ENCODE results near the gene AOPEP. TPM values are rescaled to one million over a fixed set of nuclear protein-coding genes. Genes with fewer than 3 reads are reported as not detected.

Gene AOPEP
- total RNA-seq, 1 donor from 2014 or later, result 79.7 TPM

DNA sequence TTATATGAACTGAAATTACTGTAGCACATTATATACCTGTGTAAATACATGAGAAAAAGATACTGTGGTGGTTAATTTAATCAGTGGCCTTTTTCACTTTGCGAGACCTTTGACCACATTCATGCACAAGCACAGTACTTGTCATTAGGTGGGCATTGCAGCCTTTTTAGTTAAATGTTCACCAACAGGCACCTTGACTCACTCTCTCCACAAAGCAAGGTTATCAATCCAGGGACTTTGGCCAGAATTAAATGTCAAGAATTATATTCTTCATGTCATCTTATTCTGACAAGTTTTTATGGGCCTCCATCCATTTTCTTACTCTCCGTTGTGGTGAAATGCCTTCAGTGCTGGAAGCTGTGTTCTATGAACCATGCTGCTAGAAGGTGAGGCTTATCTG lies 72.2 kb downstream of the AOPEP start:
- Histone ChIP-seq H3K4me1 (peaks cover 19% of the 10 kb centered on the region), H3K27me3 (no peaks in the 10 kb centered on the region), H3K27ac (no peak overlapping the region), H3K4me3 (no peak overlapping the region), H3K9me3 (no peaks in the 10 kb centered on the region), H3K36me3 (no peaks in the 10 kb centered on the region)
- intact Hi-C loops (cut with DNase I), result no loop called here
- ATAC-seq (no peak), DNase-seq (no peak)
- TF ChIP-seq, protein P1, sequence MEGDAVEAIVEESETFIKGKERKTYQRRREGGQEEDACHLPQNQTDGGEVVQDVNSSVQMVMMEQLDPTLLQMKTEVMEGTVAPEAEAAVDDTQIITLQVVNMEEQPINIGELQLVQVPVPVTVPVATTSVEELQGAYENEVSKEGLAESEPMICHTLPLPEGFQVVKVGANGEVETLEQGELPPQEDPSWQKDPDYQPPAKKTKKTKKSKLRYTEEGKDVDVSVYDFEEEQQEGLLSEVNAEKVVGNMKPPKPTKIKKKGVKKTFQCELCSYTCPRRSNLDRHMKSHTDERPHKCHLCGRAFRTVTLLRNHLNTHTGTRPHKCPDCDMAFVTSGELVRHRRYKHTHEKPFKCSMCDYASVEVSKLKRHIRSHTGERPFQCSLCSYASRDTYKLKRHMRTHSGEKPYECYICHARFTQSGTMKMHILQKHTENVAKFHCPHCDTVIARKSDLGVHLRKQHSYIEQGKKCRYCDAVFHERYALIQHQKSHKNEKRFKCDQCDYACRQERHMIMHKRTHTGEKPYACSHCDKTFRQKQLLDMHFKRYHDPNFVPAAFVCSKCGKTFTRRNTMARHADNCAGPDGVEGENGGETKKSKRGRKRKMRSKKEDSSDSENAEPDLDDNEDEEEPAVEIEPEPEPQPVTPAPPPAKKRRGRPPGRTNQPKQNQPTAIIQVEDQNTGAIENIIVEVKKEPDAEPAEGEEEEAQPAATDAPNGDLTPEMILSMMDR (IDR thresholded peaks at IDR 0.05), result no peak

DNA sequence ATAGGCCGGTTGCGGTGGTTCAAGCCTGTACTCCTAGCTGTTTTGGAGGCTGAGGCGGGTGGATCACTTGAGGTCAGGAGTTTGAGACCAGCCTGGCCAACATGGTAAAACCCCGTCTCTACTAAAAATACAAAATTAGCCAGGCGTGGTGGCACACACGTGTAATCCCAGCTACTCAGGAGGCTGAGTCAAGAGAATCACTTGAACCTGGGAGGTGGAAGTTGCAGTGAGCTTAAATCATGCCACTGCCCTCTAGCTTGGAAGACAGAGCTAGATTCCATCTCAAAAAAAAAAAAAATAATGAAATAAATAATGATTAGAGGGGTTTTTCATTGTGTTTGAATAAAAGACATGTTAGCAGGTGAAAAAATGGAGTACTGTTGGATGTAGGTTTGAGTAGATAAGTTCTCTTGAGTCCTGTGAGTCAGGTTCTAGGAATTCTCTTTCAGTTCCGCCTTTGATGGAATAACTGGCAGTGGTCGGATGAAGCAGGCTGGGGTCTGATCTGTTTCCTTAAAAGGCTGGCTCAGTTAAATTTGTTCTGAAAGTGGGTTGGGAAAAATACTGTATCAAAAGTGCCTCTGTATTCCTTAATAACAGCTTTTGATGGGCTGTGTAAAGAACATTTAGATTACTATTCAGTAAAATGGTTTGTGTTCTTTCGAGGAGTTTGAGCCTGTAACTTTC lies 73.2 kb downstream of the AOPEP start:
- ATAC-seq (peak; percentile 79), DNase-seq (no peak)
- TF ChIP-seq, protein P1 (IDR thresholded peaks at IDR 0.05), result no peak
- Histone ChIP-seq H3K4me1 (peaks cover 22% of the 10 kb centered on the region), H3K9me3 (no peaks in the 10 kb centered on the region), H3K36me3 (no peaks in the 10 kb centered on the region), H3K27me3 (no peaks in the 10 kb centered on the region), H3K4me3 (no peak overlapping the region), H3K27ac (peak overlapping the region; percentile 51)
- intact Hi-C loops (cut with DNase I), result no loop called here

DNA sequence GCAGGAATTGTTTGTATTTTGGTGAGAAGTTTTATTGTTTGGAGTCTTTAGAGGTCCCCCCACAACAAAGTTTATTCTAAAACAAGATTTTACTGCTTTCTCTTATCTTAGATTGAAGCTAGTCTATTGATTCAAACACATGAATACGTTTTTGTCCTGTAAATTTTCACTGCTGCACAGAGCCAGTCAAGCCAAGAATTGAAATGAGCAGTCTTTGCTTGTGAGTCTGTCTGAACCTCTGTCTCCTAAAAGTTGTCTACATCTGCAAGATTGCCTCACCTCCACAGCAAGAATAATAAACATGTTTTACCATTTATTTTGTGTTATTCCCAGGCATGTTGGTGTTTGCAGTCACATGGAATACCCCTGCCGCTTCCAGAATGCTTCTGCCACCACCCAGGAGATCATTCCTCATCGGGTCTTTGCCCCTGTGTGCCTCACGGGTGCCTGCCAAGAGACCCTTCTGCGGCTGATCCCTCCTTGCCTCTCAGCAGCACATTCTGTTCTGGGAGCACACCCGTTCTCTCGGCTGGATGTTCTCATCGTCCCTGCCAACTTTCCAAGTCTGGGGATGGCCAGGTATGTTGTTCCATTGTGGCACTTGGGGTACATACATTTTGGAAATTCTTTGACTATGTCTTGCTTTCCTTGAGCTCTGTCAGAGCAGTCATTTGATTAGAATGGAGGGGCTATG lies 74.1 kb downstream of the AOPEP start:
- no peak for ATAC-seq
- intact Hi-C loops (cut with DNase I), result no loop called here
- H3K27me3 ChIP-seq, result no peaks in the 10 kb centered on the region
- DNase-seq, result no peak
- H3K36me3 ChIP-seq, result no peaks in the 10 kb centered on the region
- TF ChIP-seq, protein P1 (IDR thresholded peaks at IDR 0.05), result no peak
- H3K9me3 ChIP-seq, result no peaks in the 10 kb centered on the region
- H3K27ac ChIP-seq, result peak overlapping the region; percentile 51
- H3K4me3 ChIP-seq, result no peak overlapping the region
- peaks cover 29% of the 10 kb centered on the region for H3K4me1 ChIP-seq

DNA sequence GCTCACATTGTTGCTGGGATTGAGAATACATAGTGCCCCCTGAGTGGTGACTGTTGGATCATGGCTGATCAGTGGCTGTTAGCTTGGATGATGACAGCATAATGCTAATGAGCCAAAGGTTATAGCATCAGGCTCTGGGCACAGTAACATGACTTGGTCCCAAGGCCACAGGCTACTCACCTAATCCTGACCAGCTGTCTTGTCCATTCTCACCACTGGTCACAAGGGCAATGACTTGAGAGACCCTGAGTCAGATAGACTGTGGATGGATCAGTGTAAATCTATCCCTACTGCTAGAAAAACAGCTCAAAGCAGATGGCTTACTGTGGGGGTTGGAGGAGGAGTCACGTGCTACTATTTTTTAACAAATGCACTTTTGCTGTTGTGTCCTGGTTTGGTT lies 74.7 kb downstream of the AOPEP start:
- no peak overlapping the region for H3K27ac ChIP-seq
- H3K9me3 ChIP-seq, result no peaks in the 10 kb centered on the region
- intact Hi-C loops (cut with DNase I), result no loop called here
- TF ChIP-seq, protein P1 (IDR thresholded peaks at IDR 0.05), result no peak
- no peak for DNase-seq
- no peak for ATAC-seq
- no peaks in the 10 kb centered on the region for H3K27me3 ChIP-seq
- no peaks in the 10 kb centered on the region for H3K36me3 ChIP-seq
- no peak overlapping the region for H3K4me3 ChIP-seq
- H3K4me1 ChIP-seq, result peaks cover 33% of the 10 kb centered on the region

DNA sequence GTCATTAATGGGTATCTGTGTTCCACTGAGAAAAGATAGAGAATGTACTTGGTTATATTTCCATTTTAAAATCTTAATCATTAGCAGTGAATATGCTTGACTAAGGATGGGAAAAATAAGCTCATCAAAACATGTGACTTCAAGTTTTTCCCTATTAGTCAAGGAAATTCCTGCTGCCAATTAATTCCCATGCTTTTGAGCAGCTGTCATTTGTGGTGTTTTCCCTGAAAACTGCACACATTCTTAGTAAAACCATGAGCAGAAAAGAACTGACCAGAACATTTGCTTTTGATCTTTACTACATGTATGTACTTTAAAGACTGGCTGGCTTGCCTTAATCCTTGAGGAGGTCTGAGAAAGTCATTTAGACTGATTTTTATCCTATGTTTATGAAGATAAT lies 75.2 kb downstream of the AOPEP start:
- Histone ChIP-seq H3K27me3 (no peaks in the 10 kb centered on the region), H3K36me3 (no peaks in the 10 kb centered on the region), H3K27ac (peak overlapping the region; percentile 8), H3K9me3 (no peaks in the 10 kb centered on the region), H3K4me3 (no peak overlapping the region), H3K4me1 (peaks cover 38% of the 10 kb centered on the region)
- intact Hi-C loops (cut with DNase I), result no loop called here
- DNase-seq (no peak), ATAC-seq (no peak)
- TF ChIP-seq, protein P1 (IDR thresholded peaks at IDR 0.05), result no peak

Measured in upper lobe of right lung (tissue), 1 donor.